Measurements from ENCODE around the gene NKIRAS1.
"Not testable (repeated sequence)": the region's sequence is repeated elsewhere in the genome, so short reads cannot be mapped to it uniquely, and the experiment has no call there.

The NKIRAS1 gene

DNA sequence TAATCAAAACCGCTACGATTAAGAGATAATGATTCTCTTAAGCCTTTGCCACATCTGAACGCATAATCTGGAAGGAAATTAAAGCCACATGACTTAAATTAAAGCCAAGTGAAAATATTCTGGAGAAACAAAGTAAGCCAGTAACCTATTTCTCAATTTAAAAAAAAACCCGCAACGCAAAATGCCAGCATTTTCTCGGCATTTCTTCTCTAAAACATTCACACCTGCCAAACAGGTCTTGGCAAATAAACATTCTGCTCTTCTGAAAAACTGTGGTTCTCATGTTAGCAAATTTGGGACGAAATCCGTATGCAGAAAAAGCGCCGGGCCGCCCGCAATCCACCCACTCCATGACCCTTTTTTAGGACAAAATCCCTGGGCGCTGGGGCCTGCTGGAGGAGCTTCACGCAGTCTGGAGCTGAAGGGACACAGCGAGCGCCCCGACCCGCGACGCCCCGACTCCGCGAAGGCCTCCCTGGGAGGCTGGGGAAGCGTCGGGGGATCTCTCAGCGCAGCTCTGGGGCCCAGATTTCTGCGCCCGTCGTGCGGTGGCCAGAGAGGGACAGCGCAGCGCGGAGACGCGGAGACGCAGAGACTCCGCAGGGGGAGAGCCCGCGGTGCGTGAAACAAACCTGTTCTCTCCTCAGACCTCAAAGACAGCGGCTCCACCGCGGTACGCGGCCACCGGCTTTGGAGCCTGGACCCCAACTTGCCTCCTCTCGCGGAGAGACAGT, 471 bp downstream of the NKIRAS1 start:
- Histone ChIP-seq H3K4me3 (peak overlapping the region; percentile 76 to 95 (median 84)), H3K9ac (peak overlapping the region; percentile 90 to 99 (median 97)), H3K27ac (peak overlapping the region; percentile 76 to 100 (median 97)), H3K4me2 (peak overlapping the region; percentile 82 to 98 (median 93)), H3K27me3 (peaks cover 0 to 23% (median 20%) of the 10 kb centered on the region in 11 experiments; a peak in 17 of 22 replicates), H4K20me1 (peaks cover 35 to 54% (median 48%) of the 10 kb centered on the region in 11 experiments), H3K9me3 (replicated peaks in 1 of 11) (0 out of 22 replicates have a peak, but pooled peaks cover 0 to 6% (median 0%) of the 10 kb centered on the region in 11 experiments), H3K36me3 (peaks cover 35 to 43% (median 37%) of the 10 kb centered on the region in 11 experiments), H3K4me1 (peaks cover 28 to 56% (median 49%) of the 10 kb centered on the region in 10 experiments)
- TF ChIP-seq Cebpa-rat (IDR thresholded peaks at IDR 0.05): no peak

DNA sequence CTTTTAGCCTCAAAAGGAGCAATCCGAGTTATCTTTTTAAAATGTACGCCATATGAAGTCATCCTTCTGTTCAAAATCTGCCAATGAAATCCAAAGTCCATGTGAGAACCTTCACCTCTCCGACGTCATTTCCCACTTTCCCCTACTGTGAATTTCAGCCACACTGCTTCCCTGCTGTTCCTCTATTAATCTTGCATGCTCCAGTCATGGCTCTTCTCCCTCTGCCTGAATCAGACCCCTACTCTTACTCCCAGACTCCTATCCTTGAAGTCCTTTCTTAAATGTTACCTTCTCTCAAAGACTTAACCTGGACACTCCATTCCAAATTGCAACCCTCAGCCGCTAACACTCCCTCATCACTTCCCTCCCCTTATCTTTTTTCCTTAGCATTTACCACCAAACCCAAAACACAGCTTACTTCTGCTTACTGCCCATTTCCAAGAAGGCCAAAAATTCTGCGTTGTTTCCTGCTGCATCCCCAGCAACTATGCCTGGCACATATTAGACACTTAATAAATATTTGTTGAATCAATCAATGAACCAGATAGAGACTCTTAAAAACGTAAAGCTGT, 1.2 kb downstream of the NKIRAS1 start:
- peak overlapping the region in 3 of 11 experiments; percentile 96 to 100 (median 98); a peak in 3 of 22 replicates for H3K27ac ChIP-seq
- TF ChIP-seq Cebpa-rat (IDR thresholded peaks at IDR 0.05): no peak
- H3K4me2 ChIP-seq: peak overlapping the region; percentile 82 to 98 (median 93)
- 0 out of 22 replicates have a peak, but pooled peaks cover 0 to 6% (median 0%) of the 10 kb centered on the region in 11 experiments for H3K9me3 ChIP-seq (replicated peaks in 1 of 11)
- H3K4me3 ChIP-seq: peak overlapping the region; percentile 76 to 95 (median 84)
- peaks cover 0 to 23% (median 20%) of the 10 kb centered on the region in 11 experiments; a peak in 17 of 22 replicates for H3K27me3 ChIP-seq
- H3K9ac ChIP-seq: peak overlapping the region in 10 of 11 experiments; percentile 90 to 99 (median 98); a peak in 20 of 22 replicates
- peaks cover 34 to 43% (median 36%) of the 10 kb centered on the region in 11 experiments for H3K36me3 ChIP-seq
- peaks cover 28 to 51% (median 48%) of the 10 kb centered on the region in 10 experiments for H3K4me1 ChIP-seq
- peaks cover 28 to 48% (median 41%) of the 10 kb centered on the region in 11 experiments for H4K20me1 ChIP-seq

DNA sequence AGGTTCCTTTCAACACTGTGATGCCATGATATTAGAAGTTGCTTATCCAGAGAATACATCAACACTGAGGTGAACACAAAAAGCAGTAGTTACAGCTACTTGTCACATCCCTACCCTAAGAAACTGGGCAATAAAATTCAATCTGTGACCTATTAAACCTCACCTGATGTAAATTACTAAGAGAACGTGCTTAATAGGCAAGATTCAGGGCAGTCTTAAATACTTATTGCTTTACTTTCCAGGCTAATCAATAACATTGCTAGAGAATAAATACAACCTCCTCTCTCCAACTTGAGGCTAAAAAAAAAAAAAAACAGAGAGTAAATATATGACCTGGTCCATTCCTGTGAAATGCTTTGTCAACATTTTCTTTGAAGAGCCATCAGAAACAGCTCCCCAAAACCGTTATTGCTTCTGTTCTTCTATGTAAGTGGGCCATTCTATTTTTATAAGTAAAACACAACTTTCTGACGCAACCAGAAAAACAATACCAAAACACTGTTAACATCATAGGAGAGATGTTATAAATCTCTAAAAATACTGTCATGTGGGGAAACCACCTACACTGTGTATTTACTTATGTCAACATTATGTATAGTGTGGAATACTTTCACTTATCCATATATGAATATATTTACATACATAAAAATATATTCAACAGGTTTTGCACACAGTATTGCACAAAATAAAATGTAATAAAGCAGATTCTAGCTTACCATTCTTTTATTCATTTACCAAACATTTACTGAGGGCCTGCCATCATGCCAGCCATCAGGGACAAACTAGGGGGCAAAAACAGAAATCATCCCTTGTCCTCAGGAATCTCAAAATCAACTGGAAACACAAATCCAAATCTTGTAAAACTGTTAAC, 2.7 kb downstream of the NKIRAS1 start:
- 0 out of 22 replicates have a peak, but pooled peaks cover 0 to 6% (median 0%) of the 10 kb centered on the region in 11 experiments for H3K9me3 ChIP-seq (replicated peaks in 1 of 11)
- H3K4me1 ChIP-seq: peaks cover 17 to 38% (median 34%) of the 10 kb centered on the region in 10 experiments
- peaks cover 15 to 33% (median 26%) of the 10 kb centered on the region in 11 experiments; a peak in 21 of 22 replicates for H4K20me1 ChIP-seq
- H3K27me3 ChIP-seq: peaks cover 0 to 23% (median 20%) of the 10 kb centered on the region in 11 experiments; a peak in 17 of 22 replicates
- no peak for TF ChIP-seq Cebpa-rat (IDR thresholded peaks at IDR 0.05)
- H3K4me2 ChIP-seq: peak overlapping the region; percentile 5 to 98 (median 89); a peak in 14 of 22 replicates
- no peak overlapping the region for H3K4me3 ChIP-seq
- no peak overlapping the region for H3K9ac ChIP-seq
- peaks cover 34 to 43% (median 36%) of the 10 kb centered on the region in 11 experiments for H3K36me3 ChIP-seq
- no peak overlapping the region for H3K27ac ChIP-seq

DNA sequence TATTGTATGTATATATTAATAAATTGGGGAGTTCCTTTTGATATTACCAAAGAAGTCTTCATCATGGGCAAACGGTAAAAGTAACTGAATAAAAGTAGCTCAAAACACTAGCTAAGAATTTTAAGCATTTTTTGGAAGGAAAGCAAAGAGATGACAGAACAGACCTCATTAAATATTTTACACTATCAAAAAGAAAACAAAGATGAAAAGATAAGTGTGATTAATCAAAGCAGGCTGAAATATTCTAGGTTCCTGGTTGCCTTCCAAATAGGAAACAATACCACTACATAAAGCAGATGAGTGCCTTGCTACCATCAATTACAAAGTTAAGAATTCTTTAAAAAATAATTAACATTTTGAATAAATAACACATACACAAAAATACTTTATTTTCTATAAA, 3.6 kb downstream of the NKIRAS1 start:
- Histone ChIP-seq H3K27ac (no peak overlapping the region), H3K4me2 (no peak overlapping the region), H3K36me3 (peaks cover 27 to 43% (median 33%) of the 10 kb centered on the region in 11 experiments), H3K9ac (no peak overlapping the region), H3K27me3 (peaks cover 0 to 23% (median 20%) of the 10 kb centered on the region in 11 experiments; a peak in 17 of 22 replicates), H3K4me1 (peaks cover 11 to 29% (median 27%) of the 10 kb centered on the region in 10 experiments; a peak in 19 of 20 replicates), H3K4me3 (no peak overlapping the region), H3K9me3 (replicated peaks in 1 of 11) (0 out of 22 replicates have a peak, but pooled peaks cover 0 to 6% (median 0%) of the 10 kb centered on the region in 11 experiments), H4K20me1 (peaks cover 5 to 24% (median 16%) of the 10 kb centered on the region in 11 experiments; a peak in 21 of 22 replicates)
- TF ChIP-seq Cebpa-rat (IDR thresholded peaks at IDR 0.05): no peak

DNA sequence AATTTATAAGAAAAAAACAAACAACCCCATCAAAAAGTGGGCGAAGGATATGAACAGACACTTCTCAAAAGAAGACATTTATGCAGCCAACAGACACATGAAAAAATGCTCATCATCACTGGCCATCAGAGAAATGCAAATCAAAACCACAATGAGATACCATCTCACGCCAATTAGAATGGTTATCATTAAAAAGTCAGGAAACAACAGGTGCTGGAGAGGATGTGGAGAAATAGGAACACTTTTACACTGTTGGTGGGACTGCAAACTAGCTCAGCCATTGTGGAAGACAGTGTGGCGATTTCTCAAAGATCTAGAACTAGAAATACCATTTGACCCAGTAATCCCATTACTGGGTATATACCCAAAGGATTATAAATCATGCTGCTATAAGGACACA, 4.5 kb downstream of the NKIRAS1 start:
- Histone ChIP-seq H4K20me1 (peaks cover 0 to 15% (median 10%) of the 10 kb centered on the region in 11 experiments; a peak in 7 of 22 replicates), H3K27me3 (peaks cover 0 to 23% (median 20%) of the 10 kb centered on the region in 11 experiments; a peak in 17 of 22 replicates), H3K4me1 (peaks cover 11 to 29% (median 27%) of the 10 kb centered on the region in 10 experiments; a peak in 19 of 20 replicates), H3K36me3 (peaks cover 21 to 40% (median 29%) of the 10 kb centered on the region in 11 experiments)
- H3K27ac ChIP-seq; H3K9ac ChIP-seq; H3K4me2 ChIP-seq; H3K9me3 ChIP-seq (replicated peaks in 1 of 11); H3K4me3 ChIP-seq: not testable (repeated sequence)

DNA sequence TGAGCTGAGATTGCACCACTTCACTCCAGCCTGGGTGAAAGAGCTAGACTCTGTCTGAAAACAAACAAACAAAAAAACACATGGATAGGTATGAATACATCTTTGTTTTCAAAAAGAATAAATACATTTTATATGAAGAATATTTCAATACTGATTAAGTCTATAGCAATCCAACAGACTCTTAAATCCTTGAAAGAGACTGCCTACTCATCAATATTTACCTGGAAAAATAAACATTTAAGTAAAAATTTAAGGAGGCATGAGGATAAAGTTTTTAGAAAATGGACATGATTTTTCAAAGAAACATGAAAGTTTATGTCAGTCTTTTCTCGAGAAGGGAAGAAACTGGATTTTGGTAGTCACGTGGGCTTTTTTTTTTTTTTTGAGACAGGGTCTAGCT, 5.4 kb downstream of the NKIRAS1 start:
- H3K36me3 ChIP-seq: peaks cover 21 to 47% (median 31%) of the 10 kb centered on the region in 11 experiments
- no peak overlapping the region for H3K4me3 ChIP-seq
- H3K9ac ChIP-seq: no peak overlapping the region
- 0 out of 22 replicates have a peak, but pooled peaks cover 0 to 6% (median 0%) of the 10 kb centered on the region in 11 experiments for H3K9me3 ChIP-seq (replicated peaks in 1 of 11)
- peaks cover 11 to 29% (median 27%) of the 10 kb centered on the region in 10 experiments; a peak in 19 of 20 replicates for H3K4me1 ChIP-seq
- peaks cover 0 to 15% (median 9%) of the 10 kb centered on the region in 11 experiments; a peak in 6 of 22 replicates for H4K20me1 ChIP-seq
- H3K27ac ChIP-seq: no peak overlapping the region
- TF ChIP-seq Cebpa-rat (IDR thresholded peaks at IDR 0.05): no peak
- H3K4me2 ChIP-seq: no peak overlapping the region
- H3K27me3 ChIP-seq: peaks cover 0 to 20% (median 17%) of the 10 kb centered on the region in 11 experiments; a peak in 17 of 22 replicates

DNA sequence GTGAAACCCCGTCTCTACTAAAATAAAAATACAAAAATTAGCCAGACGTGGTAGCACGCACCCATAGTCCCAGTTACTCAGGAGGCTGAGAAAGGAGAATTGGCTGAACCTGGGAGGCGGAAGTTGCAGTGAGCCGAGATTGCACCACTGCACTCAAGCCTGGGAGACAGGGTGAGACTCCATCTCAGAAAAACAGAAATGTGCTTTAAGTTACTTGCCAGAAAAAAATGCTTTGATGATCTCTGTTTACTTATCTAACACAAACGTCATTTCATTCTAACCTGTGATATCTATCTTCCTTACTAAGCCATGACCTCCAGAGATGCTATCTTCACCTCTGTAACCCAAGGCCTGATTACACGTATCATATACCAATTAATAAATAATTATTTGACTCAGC, 7.4 kb downstream of the NKIRAS1 start:
- 0 out of 22 replicates have a peak, but pooled peaks cover 0 to 6% (median 0%) of the 10 kb centered on the region in 11 experiments for H3K9me3 ChIP-seq (replicated peaks in 1 of 11)
- H3K4me2 ChIP-seq: no peak overlapping the region
- H3K9ac ChIP-seq: no peak overlapping the region
- peaks cover 25 to 66% (median 37%) of the 10 kb centered on the region in 11 experiments for H3K36me3 ChIP-seq
- no peak overlapping the region for H3K27ac ChIP-seq
- TF ChIP-seq Cebpa-rat (IDR thresholded peaks at IDR 0.05): no peak
- H3K4me3 ChIP-seq: no peak overlapping the region
- H4K20me1 ChIP-seq: 0 out of 22 replicates have a peak, but pooled peaks cover 0 to 5% (median 0%) of the 10 kb centered on the region in 11 experiments
- H3K27me3 ChIP-seq: no peaks in the 10 kb centered on the region
- peaks cover 0 to 9% (median 7%) of the 10 kb centered on the region in 10 experiments; a peak in 10 of 20 replicates for H3K4me1 ChIP-seq

DNA sequence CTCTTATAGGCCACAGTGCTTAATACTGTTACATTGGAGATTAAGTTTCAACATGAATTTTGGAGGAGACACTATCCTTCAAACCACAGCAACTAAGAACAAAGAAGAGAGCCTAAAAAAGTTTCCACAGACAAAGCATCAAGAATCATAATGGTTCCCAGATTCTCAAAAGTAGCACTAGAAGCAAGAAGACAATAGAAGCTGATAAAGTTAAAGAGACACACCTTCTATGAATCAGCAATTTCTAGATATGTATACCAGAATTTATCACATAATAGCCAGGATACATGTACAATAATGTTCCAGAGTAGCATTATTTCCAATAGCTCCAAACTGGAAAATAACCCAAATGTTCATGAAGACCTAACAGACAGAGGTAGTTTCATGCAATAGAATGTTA, 12.2 kb downstream of the NKIRAS1 start:
- Histone ChIP-seq H3K4me1 (no peaks in the 10 kb centered on the region), H3K9me3 (replicated peaks in 1 of 11) (peaks cover 0 to 6% (median 0%) of the 10 kb centered on the region in 11 experiments; a peak in 2 of 22 replicates), H4K20me1 (no peaks in the 10 kb centered on the region), H3K27me3 (no peaks in the 10 kb centered on the region), H3K9ac (no peak overlapping the region), H3K27ac (no peak overlapping the region), H3K4me2 (no peak overlapping the region), H3K36me3 (peaks cover 50 to 91% (median 62%) of the 10 kb centered on the region in 11 experiments), H3K4me3 (no peak overlapping the region)
- TF ChIP-seq Cebpa-rat (IDR thresholded peaks at IDR 0.05): no peak
